LoVo (cell line): Measurements from ENCODE around the gene PRICKLE1.

ENCODE experiments used
- DNase-seq: peaks from one replicate; pipeline ENCODE4 v3.0.0-alpha.2; 2016; ENCODE audit warnings: low spot score

The PRICKLE1 gene

DNA sequence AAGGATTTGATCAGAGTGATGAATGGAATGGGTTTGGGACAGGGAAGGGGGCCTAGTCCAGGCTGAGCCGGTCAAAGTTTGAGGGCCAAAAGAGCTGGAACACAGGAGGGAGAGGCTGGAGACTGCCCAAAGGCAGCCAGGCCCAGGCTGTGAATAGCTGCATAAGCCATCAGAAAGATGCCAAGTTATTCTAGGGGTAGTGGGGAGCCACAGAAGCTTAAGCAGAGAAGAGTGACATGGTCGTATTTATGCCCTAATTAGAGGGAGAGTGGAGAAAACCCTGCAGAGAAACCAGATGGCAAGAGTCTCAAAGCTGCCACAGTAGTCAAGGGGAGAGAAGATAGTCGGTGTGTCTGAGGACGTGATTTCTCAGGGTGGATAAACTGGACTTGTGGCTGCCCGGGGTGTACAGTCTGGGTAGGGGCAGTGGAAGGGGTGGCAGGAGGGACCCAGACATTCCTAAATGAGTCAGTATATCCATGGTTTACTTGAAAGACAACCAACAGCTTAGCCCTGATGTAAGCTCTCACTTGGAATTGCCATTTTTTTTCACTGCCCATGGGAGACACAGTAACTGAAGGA lies 99.2 kb downstream of the PRICKLE1 start:
- DNase-seq = no peak

- DNase-seq = no peak
These were observed 103.1 kb downstream of the PRICKLE1 start for GRCh38 chr12:42486407-42486806.

DNA sequence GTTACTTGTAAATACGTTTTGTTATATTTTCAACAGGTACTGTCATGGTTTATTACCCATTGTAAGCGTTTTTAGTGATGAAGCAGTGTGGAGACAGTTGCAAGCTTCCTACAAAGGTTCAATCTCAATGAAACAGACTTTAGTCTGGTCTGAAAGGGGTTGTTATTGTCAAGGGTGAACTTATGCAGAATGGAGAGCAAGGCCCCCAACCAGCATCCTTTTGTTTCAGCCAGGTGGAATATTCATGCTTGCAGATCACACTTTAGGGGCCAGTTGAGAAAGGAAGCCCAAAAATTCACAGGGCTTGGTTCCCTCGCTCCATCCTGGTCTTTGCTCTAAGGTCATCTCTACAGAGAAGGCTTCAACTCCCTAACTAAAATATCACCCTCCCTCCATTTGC lies 103.7 kb downstream of the PRICKLE1 start:
- DNase-seq = no peak

GRCh38 chr12:42484996-42485395 lies 104.5 kb downstream of the PRICKLE1 start:
- no peak for DNase-seq

GRCh38 chr12:42483521-42483790 lies 106.1 kb downstream of the PRICKLE1 start:
- DNase-seq = no peak

DNA sequence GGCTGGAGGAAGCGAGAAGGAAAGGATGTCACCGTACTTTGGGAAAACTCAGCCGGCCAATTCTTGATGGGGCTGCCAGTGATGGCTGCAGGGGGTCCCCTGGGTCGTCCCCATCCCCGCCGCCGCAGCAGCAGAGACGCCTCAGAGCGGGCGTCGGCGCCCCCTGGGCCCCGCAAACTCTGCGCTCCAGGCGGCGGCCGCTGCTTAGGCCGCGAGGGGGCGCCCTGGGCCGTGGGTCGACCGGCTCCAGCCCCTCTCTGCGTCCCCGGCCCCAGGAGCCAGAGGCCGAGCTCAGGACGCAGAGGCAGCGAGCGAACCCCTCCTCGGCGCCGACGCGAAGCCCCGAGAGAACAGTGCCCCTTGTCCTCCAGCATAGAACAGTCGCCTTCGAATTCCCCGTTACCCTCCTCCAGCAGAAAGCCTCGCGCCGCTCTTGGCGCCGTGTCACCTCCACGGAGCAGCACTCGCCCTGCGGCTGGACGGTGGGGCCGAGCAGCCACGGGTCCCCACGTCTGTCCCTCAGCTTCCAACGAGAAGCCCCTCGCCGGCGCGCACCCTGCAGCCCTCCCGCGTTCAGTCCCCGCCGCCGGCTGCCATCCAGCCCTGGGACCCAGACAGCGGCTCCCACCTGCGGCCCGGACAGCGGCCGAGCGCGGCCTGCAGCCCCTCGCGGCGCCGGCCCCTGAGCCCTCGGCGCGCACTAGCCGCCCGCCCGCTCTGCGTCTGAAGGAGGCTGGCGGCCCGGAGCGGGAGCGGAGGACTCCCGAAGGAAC lies 106.6 kb downstream of the PRICKLE1 start:
- DNase-seq = peak; percentile 81

DNA sequence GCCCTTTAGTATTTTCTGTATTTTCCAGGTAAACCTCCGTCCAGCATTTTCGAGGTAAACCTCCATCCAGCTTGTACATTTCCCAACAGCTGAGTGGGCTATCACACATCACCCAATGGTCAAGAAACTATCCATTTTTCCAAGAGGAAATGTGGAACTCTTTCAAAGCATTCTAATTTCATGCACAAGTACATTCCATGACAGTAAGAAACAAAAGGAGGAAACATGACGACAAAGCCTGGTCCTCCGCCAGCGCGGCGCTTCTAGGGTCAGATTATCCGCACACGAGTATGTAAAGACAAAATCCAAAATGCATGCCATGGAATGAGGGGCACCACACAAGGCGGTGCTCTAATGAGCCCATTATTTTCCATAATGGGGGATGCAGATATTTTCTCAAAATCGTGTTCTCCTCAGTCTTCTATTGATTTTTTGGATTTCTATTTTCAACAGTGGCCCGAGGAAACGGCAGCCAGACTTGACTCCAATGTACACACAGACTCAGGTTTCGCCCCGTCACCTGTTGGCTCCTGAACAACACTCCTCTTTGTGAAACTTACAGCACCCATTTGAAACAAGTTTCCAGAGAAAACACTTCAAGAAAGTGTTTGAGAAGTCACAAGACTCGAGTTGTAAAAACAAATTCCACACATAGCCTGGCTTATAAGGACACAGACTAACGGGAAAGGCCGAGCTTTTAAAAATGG lies 107.4 kb downstream of the PRICKLE1 start:
- DNase-seq = no peak

- DNase-seq = no peak
These were observed 108.2 kb downstream of the PRICKLE1 start for GRCh38 chr12:42481368-42481767.

DNA sequence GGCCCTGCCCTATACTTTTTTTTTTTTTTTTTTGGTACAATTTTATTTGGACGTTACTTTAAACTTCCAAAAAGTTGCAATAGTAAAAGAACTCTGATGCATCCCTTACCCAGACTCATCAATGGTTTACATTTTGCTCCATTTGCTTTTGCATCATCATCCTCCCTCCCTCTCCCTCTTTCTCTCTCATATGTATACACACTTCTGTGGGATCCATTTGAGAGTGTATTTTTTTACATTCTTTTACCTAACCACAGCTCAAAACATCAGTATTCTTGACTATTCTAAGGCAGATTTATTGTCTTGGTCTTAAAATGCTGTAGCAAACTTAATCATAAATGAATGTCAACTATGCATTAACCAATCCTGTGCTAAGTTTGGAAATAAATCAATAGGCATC lies 111.6 kb downstream of the PRICKLE1 start:
- no peak for DNase-seq

DNA sequence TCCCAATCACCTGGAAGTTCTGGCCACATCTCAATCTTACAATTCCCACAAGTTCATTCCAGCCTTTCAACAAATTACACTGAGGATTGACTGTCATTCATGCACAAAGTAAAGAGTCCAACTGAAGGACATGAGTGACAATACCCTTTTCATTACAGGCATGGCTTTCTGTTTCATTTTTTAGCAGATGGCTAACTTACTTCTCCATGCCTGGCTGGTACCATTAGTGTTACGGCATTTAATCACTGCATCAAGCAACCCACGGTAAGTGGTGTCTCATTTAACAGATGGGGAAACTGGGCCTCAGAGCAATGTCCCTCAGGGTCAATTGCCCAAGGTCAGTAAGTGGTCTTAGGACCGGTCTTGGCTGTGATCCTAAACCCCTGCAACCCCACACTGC lies 114.4 kb downstream of the PRICKLE1 start:
- DNase-seq = no peak

DNA sequence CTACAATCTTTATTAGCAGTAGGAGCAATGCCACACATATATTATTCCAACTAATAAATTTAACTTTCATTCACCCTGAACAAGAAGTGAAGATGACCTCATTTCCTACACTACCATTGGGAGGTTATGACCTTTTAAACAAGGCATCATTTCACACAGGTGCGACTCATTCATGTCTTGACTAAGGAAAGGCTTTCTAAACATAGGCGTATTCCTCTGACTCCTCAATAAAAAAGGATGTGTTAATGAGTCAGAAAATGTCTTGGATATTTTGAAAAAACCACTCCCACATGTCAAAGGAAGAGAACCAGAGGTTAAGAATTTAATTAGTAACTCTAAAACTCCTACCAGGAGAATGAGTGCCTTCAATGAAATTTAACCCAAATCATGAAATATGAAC lies 115.2 kb downstream of the PRICKLE1 start:
- DNase-seq = peak; percentile 79

- no peak for DNase-seq
These were observed 116.0 kb downstream of the PRICKLE1 start for GRCh38 chr12:42473561-42473960.

- no peak for DNase-seq
These were observed 116.4 kb downstream of the PRICKLE1 start for GRCh38 chr12:42473130-42473529.

DNA sequence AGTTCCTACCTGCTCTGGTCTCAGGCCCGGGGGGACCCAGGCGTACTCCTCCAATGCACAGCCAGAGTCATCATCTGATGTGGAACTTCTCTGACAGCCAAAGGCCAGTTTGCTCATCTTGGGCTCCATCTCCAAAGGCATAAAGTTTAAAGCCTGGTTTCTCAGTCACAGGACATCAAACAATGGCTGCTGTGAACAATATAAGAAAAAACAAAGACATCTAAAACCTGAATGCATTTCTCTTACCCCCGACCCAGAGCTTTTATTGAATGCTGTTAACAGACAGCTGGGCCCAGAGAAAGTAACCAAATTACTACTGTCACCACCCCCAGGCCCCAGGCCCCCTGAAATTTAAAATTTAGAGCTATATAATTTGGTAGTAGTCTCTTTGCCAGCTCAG lies 117.2 kb downstream of the PRICKLE1 start:
- DNase-seq = no peak

DNA sequence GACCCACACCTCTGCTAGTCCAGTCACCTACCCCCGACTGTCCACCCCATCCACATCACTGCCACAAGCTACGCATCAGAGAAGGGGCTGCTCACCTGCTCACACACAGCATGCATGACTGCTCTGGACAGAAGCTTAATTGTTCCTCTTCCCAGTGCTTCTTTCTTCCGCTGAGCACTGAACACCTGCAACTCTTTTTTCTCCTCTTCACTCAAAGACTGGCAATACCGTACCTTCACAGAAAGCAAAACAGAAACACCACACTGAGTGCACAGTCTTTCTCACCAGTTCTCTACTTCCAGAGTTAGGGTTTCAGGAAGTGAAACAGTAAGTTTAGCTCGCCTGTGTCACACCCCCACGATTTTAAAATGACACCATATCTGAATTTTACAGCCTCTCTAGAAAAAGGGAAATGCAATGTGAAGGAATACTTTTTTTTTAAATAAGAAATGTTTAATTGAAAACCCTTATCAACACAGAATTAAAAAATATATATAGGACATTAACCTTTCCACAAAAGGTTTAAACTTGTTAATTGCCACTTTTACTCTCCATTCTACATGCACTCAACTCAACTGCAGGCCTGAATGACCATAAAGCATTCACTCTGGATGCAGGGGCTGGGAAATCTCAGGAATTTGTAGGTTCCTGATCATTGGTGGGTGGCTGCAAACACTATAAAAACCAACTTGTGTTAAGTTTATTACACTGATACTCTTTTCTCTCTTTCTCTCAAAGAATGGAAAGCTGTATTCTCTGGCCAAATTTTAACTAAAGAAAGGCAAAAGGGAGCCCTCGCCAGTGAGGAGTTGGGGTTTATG lies 120.0 kb downstream of the PRICKLE1 start:
- no peak for DNase-seq

GRCh38 chr12:42468921-42469320 lies 120.6 kb downstream of the PRICKLE1 start:
- no peak for DNase-seq

DNA sequence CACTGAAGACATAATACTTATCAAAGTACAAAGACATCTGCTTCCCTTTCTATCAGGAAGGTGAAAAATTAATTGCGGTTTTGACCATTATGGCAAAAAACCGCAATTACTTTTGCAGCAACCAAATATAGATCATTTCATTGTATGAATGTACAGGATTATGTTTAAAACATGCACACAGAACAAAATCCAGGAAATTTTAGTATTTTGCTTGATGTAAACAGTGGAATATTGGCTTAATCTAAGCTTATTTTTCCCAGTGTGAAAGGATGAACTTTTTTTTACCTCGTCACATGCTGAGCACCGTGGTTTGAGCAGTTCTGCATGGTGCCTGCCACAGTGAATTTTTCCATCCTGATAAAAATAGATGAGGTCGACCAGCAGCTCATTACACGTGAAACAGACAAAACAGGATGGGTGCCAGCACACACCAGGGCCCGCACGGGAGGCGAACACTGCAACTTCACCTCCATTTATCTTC lies 121.2 kb downstream of the PRICKLE1 start:
- no peak for DNase-seq

GRCh38 chr12:42463671-42464070 lies 125.9 kb downstream of the PRICKLE1 start:
- no peak for DNase-seq

- DNase-seq = no peak
These were observed 127.1 kb downstream of the PRICKLE1 start for GRCh38 chr12:42462486-42462885.

- DNase-seq = no peak
These were observed 130.2 kb downstream of the PRICKLE1 start for GRCh38 chr12:42459336-42459847.

DNA sequence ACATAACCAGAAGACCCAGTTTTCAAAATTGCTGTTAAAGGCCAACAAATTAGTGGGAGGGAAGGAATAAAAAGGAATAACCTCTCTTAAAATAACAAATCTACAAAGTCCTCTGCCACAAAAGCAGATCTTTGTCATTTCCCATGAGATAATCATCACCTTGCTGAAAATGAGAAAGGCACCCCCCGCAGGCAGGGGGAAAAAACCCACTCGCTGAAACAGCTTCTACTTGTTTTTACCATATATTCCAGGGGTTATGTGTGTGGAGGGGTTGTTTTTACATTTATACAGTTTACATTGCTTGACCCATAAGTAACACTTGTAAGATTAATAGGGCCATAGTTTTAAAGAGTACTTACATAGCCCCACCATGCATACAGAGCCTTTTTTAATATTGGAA lies 131.0 kb downstream of the PRICKLE1 start:
- no peak for DNase-seq

DNA sequence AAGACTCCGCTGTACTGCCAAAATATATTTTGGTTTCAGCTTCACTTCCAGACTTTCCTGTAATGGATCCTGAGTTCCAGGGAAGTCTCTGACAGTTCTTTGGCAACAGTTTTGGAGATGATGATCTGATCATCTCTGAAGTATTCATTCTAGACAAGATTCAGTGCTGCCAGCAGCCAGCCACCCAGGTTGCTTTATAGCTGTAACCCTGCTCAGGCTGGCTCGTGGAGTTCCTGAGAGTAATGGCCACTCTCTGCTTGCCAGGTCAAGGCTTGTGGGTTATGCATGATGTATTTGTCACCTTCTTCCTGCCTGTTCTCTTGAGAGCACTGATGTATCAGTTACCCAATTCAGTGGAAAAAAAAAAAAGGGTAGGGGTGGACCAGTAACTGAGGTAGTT lies 139.3 kb downstream of the PRICKLE1 start:
- DNase-seq = no peak
